Hematopoietic multipotent progenitor cell treated with erythropoietin and hydrocortisone succinate and interleukin-3 and kit ligand, for 4 days (in vitro differentiated cells): Measurements from ENCODE around the gene GRID1.

Experiments
- DNase-seq: peaks from one replicate; pipeline ENCODE4 v3.0.0-alpha.2; 2015

Gene GRID1

DNA sequence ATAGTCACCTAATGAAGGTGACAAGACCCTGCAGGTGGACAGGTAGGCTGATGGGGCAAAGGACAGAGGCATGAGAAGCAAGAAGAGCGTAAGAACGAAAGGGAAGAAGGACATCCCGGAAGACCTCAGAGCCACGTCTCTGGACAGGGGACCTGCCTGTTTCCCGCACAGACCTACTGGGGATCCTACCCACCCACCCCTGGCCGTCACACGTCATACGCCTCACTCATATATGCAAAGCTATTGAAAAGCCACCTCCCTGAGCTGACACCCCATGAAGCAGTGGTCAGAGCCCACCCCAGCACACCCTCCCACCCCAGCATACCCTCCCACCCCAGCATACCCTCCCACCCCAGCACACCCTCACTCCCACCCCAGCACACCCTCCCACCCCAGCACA lies 140.6 kb downstream of the GRID1 start:
- no peak for DNase-seq

DNA sequence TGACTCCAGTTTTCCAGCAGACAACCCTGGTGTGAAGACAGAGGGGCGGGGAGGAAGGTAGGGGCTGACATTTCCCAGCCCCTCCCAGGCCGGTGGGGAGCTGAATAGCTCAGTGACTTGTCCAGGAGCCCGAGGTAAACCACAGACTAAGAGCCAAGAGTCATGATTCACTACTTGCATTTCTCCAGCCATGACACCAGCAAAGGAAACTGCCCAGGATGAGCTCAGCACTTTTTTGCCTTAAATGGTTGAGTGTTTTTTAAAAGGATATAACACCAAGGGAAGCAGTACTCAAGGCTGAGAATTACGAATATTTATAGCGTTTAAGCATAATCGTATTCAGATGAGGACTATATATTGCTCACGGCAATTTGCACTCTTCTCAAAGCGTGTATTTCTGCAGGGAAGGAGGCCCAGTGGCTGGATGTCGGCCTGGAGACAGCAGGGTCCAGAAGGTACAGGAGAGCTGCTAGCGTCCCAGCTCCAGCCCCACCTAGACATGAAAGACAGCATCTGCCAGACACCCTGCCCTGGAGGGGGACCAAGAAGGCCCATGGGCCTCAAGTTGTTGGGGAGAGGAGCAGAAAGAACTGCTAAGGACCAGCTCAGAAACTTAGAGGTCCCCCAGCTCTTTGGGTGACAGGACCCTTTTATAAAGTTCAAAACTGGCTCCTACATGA lies 141.4 kb downstream of the GRID1 start:
- peak; percentile 68 for DNase-seq

- no peak for DNase-seq
Measured at GRCh38 chr10:86224354-86225102, 142.1 kb downstream of the GRID1 start.

GRCh38 chr10:86223256-86223655 lies 143.3 kb downstream of the GRID1 start:
- DNase-seq, result no peak

DNA sequence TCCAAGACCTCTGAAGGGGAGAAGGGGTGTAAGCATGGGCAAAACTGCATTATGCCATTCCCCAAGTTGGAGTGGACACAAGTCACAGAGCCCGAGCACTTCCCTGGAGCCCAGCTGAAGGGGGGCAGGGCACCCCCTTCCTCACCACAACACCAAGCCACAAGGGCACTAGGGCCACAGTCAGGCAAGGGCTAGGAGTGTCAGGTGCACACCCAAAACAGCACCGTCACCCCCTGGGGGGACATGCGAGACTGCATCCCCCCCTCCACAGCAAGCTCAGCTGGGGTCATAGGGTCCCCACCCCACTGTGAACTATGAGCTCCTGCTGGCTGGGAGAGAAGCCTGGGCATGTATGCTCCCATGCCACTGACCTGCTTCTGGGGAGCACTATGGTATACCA lies 143.9 kb downstream of the GRID1 start:
- DNase-seq, result no peak

DNA sequence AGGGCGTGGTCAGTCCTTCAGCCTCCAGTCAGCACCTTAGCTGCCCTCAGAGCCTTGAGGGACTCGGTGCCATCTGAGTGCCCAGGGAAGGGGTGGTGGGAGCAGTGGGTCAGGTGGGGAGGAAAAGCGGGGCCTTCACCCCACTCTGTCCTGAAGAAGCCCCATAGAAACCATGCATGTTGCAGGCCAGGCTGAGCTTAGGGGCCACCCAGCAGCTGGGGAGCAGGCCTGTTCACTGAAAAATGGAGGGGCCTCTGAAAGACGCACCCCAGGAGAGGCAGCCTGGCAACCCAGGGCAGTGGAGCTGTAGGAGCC lies 144.3 kb downstream of the GRID1 start:
- no peak for DNase-seq

DNA sequence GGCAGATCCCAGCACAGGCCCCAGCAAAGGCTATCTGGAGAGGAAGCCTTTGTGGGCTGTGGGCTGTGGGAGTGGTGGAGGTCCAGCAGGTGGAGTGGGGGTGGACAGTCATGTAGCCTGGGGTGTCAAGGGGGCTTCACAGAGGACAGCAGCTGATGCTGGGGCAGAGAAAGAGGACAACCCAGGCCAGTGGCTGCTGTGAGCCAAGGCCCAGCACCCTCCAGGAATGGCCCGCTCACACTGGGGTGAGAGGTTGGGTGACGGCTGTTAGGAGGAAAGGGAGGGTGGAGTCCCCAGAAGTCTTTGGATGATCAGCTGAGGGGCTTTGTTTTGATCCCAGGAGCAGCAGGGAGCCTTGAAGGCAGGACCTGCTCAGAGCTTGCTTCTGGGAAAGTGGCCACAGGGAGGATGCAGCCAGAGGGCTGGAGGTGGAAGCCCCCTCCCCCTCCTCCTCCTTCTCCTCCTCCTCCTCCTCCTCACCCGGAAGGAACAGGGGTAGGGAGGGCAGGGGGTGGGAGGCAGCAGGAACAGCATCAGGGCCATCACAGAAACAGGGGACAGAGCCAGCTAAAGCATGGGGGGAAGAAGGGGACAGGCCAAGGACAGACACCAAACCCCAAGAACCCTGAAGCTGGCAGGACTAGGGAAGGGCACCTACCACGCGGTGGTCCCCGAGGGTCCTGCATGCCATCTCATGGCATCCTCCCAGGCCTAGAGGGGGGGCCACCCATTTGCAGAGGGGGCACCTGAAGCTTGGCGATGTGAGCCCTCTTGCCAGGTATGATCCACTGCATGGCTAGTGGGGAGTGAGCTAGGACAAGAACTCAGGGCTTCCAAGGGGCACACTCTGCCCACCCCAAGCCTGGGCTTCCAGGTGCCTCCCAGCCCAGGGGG lies 144.9 kb downstream of the GRID1 start:
- DNase-seq, result no peak

GRCh38 chr10:86220626-86221025 lies 146.0 kb downstream of the GRID1 start:
- DNase-seq, result no peak

- no peak for DNase-seq
Measured at GRCh38 chr10:86219271-86219670, 147.3 kb downstream of the GRID1 start.

DNA sequence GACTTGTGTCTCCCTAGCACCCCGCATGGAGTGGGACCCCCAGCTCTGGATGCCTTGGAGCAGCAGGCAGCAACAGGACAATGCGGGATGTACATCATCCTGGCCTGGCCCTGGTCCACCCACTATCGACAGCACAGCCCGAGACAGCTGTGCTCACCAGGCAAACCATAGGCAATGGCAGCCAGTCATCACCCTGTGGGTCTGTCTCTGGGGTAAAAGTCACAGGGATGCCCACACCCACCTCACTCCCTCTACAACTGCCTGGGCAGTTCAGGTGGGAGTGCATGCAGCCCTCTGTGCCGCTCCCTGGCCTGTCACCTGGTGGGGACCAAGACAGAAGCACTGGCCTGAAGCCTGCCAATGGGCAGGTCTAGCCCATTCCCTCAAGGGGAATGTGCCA lies 147.8 kb downstream of the GRID1 start:
- no peak for DNase-seq

DNA sequence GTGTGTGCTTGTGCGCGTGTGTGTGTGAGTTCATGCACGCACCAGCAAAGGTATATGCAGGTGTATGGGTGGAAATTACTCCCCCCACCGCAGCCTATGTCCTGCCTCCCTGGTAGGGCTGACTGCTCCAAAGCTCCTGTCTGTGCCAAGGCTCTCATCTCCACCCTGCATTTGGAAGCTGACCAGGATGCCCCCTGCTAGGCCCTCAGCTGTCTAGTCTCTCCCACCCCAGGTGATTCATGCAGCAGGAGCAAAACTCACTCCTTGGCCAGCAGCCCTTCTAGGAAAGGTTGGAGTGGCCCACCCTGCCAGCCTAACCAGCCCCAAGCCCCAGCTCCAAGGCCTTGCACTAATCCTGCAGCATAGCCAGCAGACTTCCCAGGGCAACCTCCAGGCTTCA lies 148.4 kb downstream of the GRID1 start:
- DNase-seq, result no peak

DNA sequence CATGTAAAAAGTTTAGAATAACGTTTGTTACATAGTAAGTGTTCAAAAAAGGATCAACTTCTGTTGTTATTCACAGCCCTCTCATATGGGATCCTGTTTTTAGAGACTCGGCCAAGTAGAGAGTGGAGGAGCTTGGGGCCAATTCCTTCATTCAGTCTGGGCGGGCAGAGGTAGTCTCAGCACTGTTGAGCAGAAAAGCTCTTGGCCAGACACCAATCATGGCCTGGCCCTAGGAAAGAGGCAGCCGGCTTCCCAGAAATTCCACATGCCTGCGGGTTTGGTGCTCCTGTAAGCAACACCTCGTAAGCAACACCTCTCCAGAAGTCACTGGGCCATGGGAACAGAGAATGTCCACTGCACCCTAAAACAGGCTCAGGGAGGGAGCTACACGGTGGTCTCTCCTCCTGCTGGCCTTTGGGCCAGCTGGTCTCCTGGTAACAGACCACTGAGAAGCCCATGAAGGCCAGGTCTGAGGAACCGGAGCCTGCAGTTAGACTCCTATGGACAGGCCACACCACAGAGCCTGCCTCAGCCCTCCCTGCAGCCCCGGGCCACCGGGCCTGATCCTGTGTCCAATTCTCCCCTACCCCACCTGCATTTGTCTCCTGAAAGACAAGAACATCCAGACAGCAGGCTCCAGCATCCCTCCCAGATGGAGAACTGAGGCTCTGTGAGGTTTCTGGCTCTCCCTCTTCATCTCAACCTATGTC lies 149.1 kb downstream of the GRID1 start:
- no peak for DNase-seq

DNA sequence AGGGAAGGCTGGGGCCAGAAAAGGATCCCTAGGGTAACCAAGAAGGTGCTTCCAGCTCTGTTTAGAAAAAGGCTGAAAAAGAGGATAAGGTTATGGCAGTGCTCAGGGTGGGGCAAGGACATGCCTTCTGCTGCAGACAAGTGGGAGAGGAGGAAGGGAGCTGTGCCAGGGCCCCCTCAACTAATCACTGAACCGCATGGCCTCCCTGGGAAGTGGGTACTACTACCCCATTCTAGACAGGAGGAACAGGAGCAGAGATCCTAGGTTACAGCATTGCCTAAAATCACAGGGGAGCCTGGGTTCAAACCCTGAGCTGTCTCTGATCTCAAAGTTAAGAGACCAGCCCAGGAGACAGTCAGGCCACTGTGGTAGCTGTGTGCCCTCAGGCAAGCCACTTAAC lies 149.7 kb downstream of the GRID1 start:
- DNase-seq, result no peak

DNA sequence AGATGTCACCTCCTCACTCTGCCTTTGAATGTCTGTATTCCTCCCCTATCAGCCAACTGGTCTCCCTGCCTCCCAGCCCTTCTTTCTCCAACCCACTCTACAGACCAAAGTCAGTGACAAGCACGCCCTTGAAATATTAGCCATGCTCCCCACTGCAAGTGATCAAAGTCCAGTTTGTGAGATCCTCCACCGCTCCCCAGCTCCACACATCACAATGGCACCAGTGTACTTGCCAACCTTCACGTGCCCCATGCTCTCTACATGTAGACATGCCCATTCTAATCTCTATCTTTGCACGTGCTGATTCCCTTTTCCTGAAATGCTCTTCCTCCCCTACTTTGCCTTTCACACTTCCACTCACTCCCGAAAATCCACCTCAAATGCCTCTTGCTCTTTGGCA lies 150.9 kb downstream of the GRID1 start:
- no peak for DNase-seq

DNA sequence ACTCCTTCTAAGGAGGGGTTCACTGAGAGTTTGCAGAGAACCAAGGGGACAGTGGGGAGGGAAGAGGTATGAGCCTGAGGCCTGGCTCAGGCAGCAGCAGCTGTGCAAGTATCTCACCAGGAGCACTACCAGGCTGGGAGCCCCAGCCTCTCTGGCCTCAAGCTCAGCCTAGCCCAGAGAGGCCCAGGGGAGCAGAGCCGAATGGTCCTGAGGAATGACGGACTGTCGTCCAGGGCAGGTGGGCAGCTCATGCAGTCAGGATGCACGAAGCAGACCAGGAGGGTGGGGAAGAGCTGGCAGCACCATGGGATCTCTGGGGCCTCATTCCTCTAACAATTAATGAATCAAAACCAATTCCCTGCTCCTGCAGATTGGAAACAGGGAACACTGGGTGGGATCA lies 151.5 kb downstream of the GRID1 start:
- DNase-seq, result no peak

GRCh38 chr10:86213148-86213547 lies 153.4 kb downstream of the GRID1 start:
- no peak for DNase-seq

- DNase-seq, result no peak
Measured at GRCh38 chr10:86212391-86212700, 154.2 kb downstream of the GRID1 start.

DNA sequence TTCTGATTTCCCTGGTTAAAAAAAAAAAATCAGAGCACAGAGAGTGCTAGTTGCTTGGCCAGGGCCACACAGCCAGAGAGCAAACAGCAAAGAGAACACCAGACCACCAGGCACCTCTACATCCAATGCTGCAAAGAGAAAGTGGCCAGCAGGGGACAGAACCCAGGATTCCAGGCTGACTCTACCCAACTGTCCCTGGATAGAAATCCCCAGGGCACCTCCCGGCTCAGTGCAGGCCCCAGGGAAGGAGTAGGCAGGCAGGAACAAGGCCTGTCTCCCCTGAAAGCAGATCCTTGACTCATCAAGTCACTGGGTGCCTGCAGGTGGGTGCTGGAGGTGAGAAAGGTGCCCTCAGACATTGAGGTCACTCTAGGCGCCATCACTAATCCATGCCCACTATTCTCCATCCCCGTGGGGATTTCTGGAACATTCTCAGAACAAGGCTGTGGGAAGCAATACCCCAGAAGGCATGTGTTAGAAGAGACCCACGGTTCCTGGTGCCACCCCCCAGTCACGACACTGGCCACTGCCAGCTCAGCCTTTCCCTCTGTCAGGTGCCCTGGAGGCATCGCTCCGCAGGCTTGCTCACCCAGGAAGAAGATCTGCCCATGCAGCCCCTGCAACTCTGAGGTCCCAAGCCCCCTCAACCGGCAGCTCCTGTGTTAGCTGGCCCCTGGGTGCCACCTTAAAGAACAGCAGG lies 154.8 kb downstream of the GRID1 start:
- DNase-seq, result no peak

DNA sequence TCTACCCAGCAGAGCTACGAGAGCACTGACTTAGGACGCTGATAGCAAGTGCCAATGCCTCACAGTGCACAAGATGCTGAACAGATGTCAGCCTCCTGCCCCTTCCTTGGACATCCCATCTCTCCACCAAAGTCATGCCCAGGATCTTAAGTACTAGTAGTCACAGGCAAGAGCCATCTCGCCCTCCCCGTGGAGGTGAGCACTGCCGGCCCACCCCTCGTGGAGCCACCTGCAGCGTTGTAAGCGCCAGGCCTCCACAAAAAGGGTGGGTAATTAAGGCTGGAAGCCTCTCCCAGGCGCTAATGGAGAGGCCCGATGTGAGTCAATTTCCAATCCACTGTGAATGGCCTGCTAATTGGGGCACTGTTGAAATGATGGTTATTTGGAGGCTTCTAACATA lies 156.2 kb downstream of the GRID1 start:
- DNase-seq, result no peak

DNA sequence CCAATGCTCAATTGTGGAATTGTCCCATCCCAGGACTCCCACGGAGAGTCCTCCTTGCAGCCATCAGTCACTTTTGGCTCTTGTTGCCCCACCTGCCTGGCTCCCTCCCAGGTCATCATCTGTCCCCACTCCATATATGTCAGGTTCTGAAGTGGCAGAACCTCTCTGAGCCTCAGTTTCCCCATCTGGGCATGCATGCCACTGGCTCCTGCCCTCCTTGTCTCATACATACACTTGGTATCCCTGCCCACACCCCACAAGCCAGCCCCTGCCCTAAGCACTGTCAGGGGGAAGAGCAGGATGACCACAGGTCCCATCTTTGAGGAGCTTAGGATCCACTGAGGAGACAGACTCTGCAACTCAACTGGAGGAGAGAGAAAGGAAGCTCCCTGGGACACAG lies 156.9 kb downstream of the GRID1 start:
- DNase-seq, result no peak

- DNase-seq, result no peak
Measured at GRCh38 chr10:86207226-86207625, 159.4 kb downstream of the GRID1 start.

- DNase-seq, result no peak
Measured at GRCh38 chr10:86206240-86206579, 160.4 kb downstream of the GRID1 start.
